Measurements from ENCODE around the gene PFN4. TPM values are rescaled to one million over a fixed set of nuclear protein-coding genes. Genes with fewer than 3 reads are reported as not detected.

The PFN4 gene
- total RNA-seq, 1 experiment from 2014 or later, result not detected

GRCh38 chr2:24121469-24121868 lies 1.7 kb downstream of the PFN4 start (continued):
- TF ChIP-seq PRDM15 (CRISPR knock-in tag; IDR thresholded peaks at IDR 0.05), result no peak

GRCh38 chr2:24121066-24121465 lies 2.1 kb downstream of the PFN4 start:
- H3K27ac Mint-ChIP-seq, result no peak overlapping the region
- POLR2A ChIA-PET, result no interaction called here
- H3K4me3 Mint-ChIP-seq, result no peak overlapping the region
- peaks cover 29% of the 10 kb centered on the region for H3K27me3 Mint-ChIP-seq (ENCODE audit: low read depth)
- H3K4me1 Mint-ChIP-seq, result peaks cover 24% of the 10 kb centered on the region
- no peaks in the 10 kb centered on the region for H3K9me3 Mint-ChIP-seq
- ATAC-seq, result no peak
- TF ChIP-seq ZNF416 (CRISPR knock-in tag; IDR thresholded peaks at IDR 0.05), result no peak
- no peak for TF ChIP-seq ZNF263 (CRISPR knock-in tag; IDR thresholded peaks at IDR 0.05; ENCODE audit: low read depth)
- TF ChIP-seq MXD4 (CRISPR knock-in tag; IDR thresholded peaks at IDR 0.05; ENCODE audit: borderline replicate concordance), result no peak
- TF ChIP-seq ATF2 (CRISPR knock-in tag; IDR thresholded peaks at IDR 0.05; ENCODE audit: borderline replicate concordance, low read depth), result no peak
- no peak for TF ChIP-seq PRRX2 (CRISPR knock-in tag; IDR thresholded peaks at IDR 0.05)
- TF ChIP-seq CREM (CRISPR knock-in tag; IDR thresholded peaks at IDR 0.05), result no peak
- no peak for TF ChIP-seq ERG (CRISPR knock-in tag; IDR thresholded peaks at IDR 0.05)
- TF ChIP-seq MAX (CRISPR knock-in tag; IDR thresholded peaks at IDR 0.05), result no peak
- no peak for TF ChIP-seq SP1 (CRISPR knock-in tag; conservative IDR thresholded peaks at IDR 0.05)
- no peaks in the 10 kb centered on the region for H3K36me3 Mint-ChIP-seq
- no peak for DNase-seq (ENCODE audit: low spot score)
- CTCF ChIA-PET, result interaction anchor here (1.1 to 6.6 kb wide), 2 partner anchors 37 to 73 kb away, joined by 3 to 64 read pairs; partner anchors contain the start of genes TP53I3 and WDCP

GRCh38 chr2:24117902-24118301 lies 5.2 kb downstream of the PFN4 start:
- ATAC-seq (no peak), DNase-seq (ENCODE audit: low spot score) (no peak)
- CTCF ChIA-PET, result no interaction called here
- TF ChIP-seq ZBTB21 (CRISPR knock-in tag; IDR thresholded peaks at IDR 0.05; ENCODE audit: borderline replicate concordance) (no peak), PRRX2 (CRISPR knock-in tag; IDR thresholded peaks at IDR 0.05) (no peak), AR (CRISPR knock-in tag; IDR thresholded peaks at IDR 0.05) (no peak), ZNF532 (CRISPR knock-in tag; IDR thresholded peaks at IDR 0.05; ENCODE audit: borderline replicate concordance) (no peak), EMX1 (CRISPR knock-in tag; IDR thresholded peaks at IDR 0.05) (no peak), CDX4 (CRISPR knock-in tag; IDR thresholded peaks at IDR 0.05; ENCODE audit: borderline replicate concordance) (no peak), FOXP4 (CRISPR knock-in tag; IDR thresholded peaks at IDR 0.05) (no peak), JAZF1 (CRISPR knock-in tag; IDR thresholded peaks at IDR 0.05) (no peak)

More at GRCh38 chr2:24117902-24118301, 5.2 kb downstream of the PFN4 start:
- POLR2A ChIA-PET, result no interaction called here
- Mint-ChIP-seq H3K27me3 (ENCODE audit: low read depth) (peaks cover 7% of the 10 kb centered on the region), H3K4me1 (peaks cover 18% of the 10 kb centered on the region), H3K27ac (no peak overlapping the region), H3K36me3 (peaks cover 16% of the 10 kb centered on the region), H3K9me3 (peaks cover 23% of the 10 kb centered on the region), H3K4me3 (no peak overlapping the region)
